Spinal cord (tissue), 10 donors: ENCODE measurements around the gene TMED4. TPM values are rescaled to one million over a fixed set of nuclear protein-coding genes. Genes with fewer than 3 reads are reported as not detected.
A peak's percentile ranks its signal among the peaks of the same experiment; 100 is the strongest.
"Not testable (repeated sequence)": the region's sequence is repeated elsewhere in the genome, so short reads cannot be mapped to it uniquely, and the experiment has no call there.

Source experiments
- DNase-seq, 6 donors: peaks; one replicate each; pipeline versions ENCODE4 v3.0.0 to v3.0.0-alpha.2; 2013 to 2015; ENCODE audit warnings: low spot score in 6 of 6, low read depth in 4 of 6
- H3K27ac ChIP-seq: one replicate; pipeline ENCODE4 v1.5.1; 2013; ENCODE audit warnings: low read depth, low read length, control low read depth
- H3K27me3 ChIP-seq: one replicate; pipeline ENCODE4 v1.6.1; 2013; ENCODE audit warnings: low read length; ENCODE audit not compliant: control insufficient read depth, insufficient read depth
- H3K36me3 ChIP-seq: one replicate; pipeline ENCODE4 v1.6.1; 2013; ENCODE audit warnings: low read length; ENCODE audit not compliant: control insufficient read depth, insufficient read depth
- H3K4me1 ChIP-seq: one replicate; pipeline ENCODE4 v1.6.1; 2013; ENCODE audit warnings: low read length; ENCODE audit not compliant: control insufficient read depth, insufficient read depth
- H3K4me3 ChIP-seq: one replicate; pipeline ENCODE4 v1.5.1; 2013; ENCODE audit warnings: low read depth, low read length, control low read depth
- H3K9me3 ChIP-seq: one replicate; pipeline ENCODE4 v1.6.1; 2013; ENCODE audit warnings: low read length; ENCODE audit not compliant: control insufficient read depth, insufficient read depth
- WGBS: methylation state at CpG from one replicate; pipeline ENCODE4 v1.1.5; 2013; ENCODE audit warnings: missing lambda C conversion rate; ENCODE audit not compliant: insufficient coverage; 5-methylcytosine and 5-hydroxymethylcytosine counted together
- polyA plus RNA-seq, 2 donors: library from polyadenylated mRNA; unstranded; fragments of 120-200 nt; gene quantifications; one replicate each; pipeline ENCODE4 v1.2.1, GENCODE V29; 2013; ENCODE audit not compliant: insufficient read length in 2 of 2
- total RNA-seq, 2 donors: library from RNA; depleted of rRNA in 1 of 2; stranded (reverse); fragments of 120-200 nt in 1 of 2; fragments of >200 nt in 1 of 2; gene quantifications; one replicate each; pipeline versions ENCODE4 v1.2.3 to v1.2.4, GENCODE V29; 2013 to 2014
- donor health status: healthy.

Gene TMED4
- total and polyA plus RNA-seq, 4 donors = 65.9 to 125 (median 91.5) TPM

DNA sequence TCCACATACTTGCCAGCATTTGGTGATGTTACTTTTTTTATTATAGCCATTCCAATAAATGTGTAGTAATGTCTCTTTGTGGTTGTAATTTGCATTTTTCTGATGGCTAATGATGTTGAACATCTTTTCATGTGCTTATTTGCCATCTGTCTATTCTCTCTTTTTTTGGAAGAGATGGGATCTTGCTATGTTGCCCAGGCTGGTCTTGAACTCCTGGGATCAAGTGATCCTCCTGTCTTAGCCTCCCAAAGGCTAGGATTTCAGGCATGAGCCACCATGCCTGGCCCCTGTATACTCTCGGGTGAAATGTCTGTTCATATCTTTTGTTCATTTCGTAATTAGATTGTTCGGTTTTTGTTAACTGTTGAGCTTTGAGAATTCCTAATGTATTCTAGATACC, 27.8 kb upstream of the TMED4 start:
- 80% methylated on average over 1 of the region's 3 CpGs for WGBS
- Histone ChIP-seq H3K4me1 (peaks cover 20% of the 10 kb centered on the region), H3K36me3 (no peaks in the 10 kb centered on the region), H3K9me3 (no peaks in the 10 kb centered on the region), H3K27me3 (no peaks in the 10 kb centered on the region), H3K4me3 (no peak overlapping the region), H3K27ac (no peak overlapping the region)
- DNase-seq = no peak

- Histone ChIP-seq H3K27me3 (no peaks in the 10 kb centered on the region), H3K9me3 (no peaks in the 10 kb centered on the region), H3K4me3 (no peak overlapping the region), H3K36me3 (no peaks in the 10 kb centered on the region), H3K27ac (no peak overlapping the region), H3K4me1 (peaks cover 20% of the 10 kb centered on the region)
- 92% methylated on average over 7 of the region's 14 CpGs for WGBS
- no peak for DNase-seq
These were observed 27.1 kb upstream of the TMED4 start for GRCh38 chr7:44608916-44609648.

DNA sequence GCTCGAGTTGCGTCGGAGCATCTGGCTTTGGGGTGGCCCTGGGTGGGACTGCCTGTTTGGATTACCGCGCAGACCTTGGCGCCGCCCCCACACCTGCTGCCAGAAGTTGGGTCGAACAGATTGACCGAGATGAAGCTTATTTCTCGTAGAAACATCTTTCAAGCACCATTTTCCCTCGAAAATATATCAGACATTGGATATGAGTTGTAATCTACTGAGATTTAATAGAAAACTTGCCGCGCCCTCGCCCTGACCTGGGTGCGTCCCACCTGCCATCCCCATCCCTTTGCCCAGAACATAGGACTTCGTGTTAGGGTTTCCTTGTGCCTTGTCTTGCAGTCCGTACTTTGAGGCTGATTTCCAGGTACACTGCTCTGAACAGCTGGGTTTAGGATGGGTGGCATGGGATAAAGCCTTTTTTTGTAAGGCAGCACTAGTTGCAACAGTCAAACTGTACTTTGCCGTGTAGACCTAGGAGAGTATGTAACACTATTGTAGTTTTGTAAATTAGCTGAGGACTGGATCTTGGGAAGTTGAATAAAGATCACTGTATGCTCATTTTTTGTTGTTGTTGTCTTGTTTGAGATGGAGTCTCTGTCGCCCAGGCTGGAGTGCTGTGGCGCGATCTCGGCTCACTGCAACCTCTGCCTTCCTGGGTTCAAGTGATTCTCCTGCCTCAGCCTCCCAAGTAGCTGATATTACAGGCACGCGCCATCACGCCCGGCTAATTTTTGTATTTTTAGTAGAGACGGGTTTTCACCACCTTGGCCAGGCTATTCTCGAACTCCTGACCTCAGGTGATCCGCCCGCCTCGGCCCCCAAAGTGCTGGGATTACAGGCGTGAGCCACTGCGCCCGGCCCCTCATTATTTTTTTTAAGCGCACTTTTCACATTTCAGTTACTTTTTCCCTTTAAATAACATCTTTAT, 25.4 kb upstream of the TMED4 start:
- H3K27me3 ChIP-seq = no peaks in the 10 kb centered on the region
- no peak for DNase-seq
- H3K9me3 ChIP-seq = no peaks in the 10 kb centered on the region
- peaks cover 20% of the 10 kb centered on the region for H3K4me1 ChIP-seq
- no peaks in the 10 kb centered on the region for H3K36me3 ChIP-seq
- H3K27ac ChIP-seq = peak overlapping the region; percentile 94
- 42% methylated on average over 18 of the region's 35 CpGs for WGBS
- H3K4me3 ChIP-seq = peak overlapping the region; percentile 95

- H3K27ac ChIP-seq = peak within 1 kb of the TSS; percentile 94
- H3K27me3 ChIP-seq = no peaks in the 10 kb centered on the region
- DNase-seq = peak; percentile 95 to 100 (median 98)
- H3K9me3 ChIP-seq = no peaks in the 10 kb centered on the region
- peaks cover 20% of the 10 kb centered on the region for H3K4me1 ChIP-seq
- no peaks in the 10 kb centered on the region for H3K36me3 ChIP-seq
- 0% methylated on average over 91 of the region's 93 CpGs for WGBS
- peak within 1 kb of the TSS; percentile 95 for H3K4me3 ChIP-seq
These were observed 24.5 kb upstream of the TMED4 start, which contains the start of gene OGDH for GRCh38 chr7:44606341-44607140. OGDH (plus strand) TSS chr7:44606627; CDS start chr7:44624344, 17,717 bp downstream.

GRCh38 chr7:44604941-44605340, 22.9 kb upstream of the TMED4 start:
- no peaks in the 10 kb centered on the region for H3K27me3 ChIP-seq
- no peaks in the 10 kb centered on the region for H3K9me3 ChIP-seq
- no peak for DNase-seq
- peaks cover 20% of the 10 kb centered on the region for H3K4me1 ChIP-seq
- no peak overlapping the region for H3K27ac ChIP-seq
- no CpG with 5 or more reads among the region's 2 CpGs for WGBS
- H3K36me3 ChIP-seq = no peaks in the 10 kb centered on the region
- H3K4me3 ChIP-seq = no peak overlapping the region

DNA sequence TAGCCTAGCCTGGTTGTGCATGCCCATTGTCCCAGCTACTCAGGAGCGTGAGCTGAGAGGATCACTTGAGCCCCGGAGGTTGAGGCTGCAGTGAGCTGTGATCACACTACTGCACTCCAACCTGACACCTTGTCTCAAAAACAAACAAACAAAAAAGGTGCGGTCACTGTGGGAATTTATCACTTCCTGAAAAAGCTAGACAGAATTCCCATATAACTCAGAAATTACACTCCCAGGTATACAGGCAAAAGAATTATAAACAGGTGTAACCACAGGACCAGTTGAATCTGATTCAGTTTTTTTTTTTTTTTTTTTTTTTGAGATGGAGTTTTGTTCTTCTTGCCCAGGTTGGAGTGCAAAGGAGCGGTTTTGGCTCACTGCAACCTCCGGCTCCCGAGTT, 21.2 kb upstream of the TMED4 start:
- Histone ChIP-seq H3K36me3 (no peaks in the 10 kb centered on the region), H3K4me1 (peaks cover 19% of the 10 kb centered on the region), H3K9me3 (no peaks in the 10 kb centered on the region), H3K4me3 (no peak overlapping the region), H3K27me3 (no peaks in the 10 kb centered on the region), H3K27ac (no peak overlapping the region)
- 56% methylated on average over 2 of the region's 6 CpGs for WGBS
- DNase-seq = no peak

- Histone ChIP-seq H3K4me1 (peaks cover 12% of the 10 kb centered on the region), H3K27me3 (no peaks in the 10 kb centered on the region), H3K4me3 (no peak overlapping the region), H3K27ac (no peak overlapping the region), H3K36me3 (no peaks in the 10 kb centered on the region), H3K9me3 (no peaks in the 10 kb centered on the region)
- WGBS = 60% methylated on average over 1 of the region's 1 CpG
- DNase-seq = no peak
These were observed 20.5 kb upstream of the TMED4 start for GRCh38 chr7:44602576-44602910.

- Histone ChIP-seq H3K4me3 (no peak overlapping the region), H3K27ac (no peak overlapping the region), H3K36me3 (no peaks in the 10 kb centered on the region), H3K9me3 (no peaks in the 10 kb centered on the region), H3K27me3 (no peaks in the 10 kb centered on the region), H3K4me1 (no peaks in the 10 kb centered on the region)
- WGBS = no CpG with 5 or more reads among the region's 3 CpGs
- no peak for DNase-seq
These were observed 17.2 kb upstream of the TMED4 start for GRCh38 chr7:44599222-44599621.

GRCh38 chr7:44597181-44597580, 15.2 kb upstream of the TMED4 start:
- not testable (repeated sequence) for H3K27me3 ChIP-seq, H3K4me3 ChIP-seq, H3K27ac ChIP-seq, DNase-seq, H3K4me1 ChIP-seq, H3K9me3 ChIP-seq, H3K36me3 ChIP-seq
- 97% methylated on average over 8 of the region's 8 CpGs for WGBS
